Stimulated activated CD4-positive, alpha-beta T cell treated with anti-CD3 and anti-CD28 coated beads, Interleukin-4, amount 100 ng/mL, for 48 hours (primary cell): ENCODE data around the gene CFAP126.
"Not testable (repeated sequence)": the region's sequence is repeated elsewhere in the genome, so short reads cannot be mapped to it uniquely, and the experiment has no call there.

Source experiments
- DNase-seq, 2 donors: peaks; one replicate each; pipeline ENCODE4 v3.0.0-alpha.2; 2020; ENCODE audit warnings: low read depth in 2 of 2

Gene CFAP126

DNA sequence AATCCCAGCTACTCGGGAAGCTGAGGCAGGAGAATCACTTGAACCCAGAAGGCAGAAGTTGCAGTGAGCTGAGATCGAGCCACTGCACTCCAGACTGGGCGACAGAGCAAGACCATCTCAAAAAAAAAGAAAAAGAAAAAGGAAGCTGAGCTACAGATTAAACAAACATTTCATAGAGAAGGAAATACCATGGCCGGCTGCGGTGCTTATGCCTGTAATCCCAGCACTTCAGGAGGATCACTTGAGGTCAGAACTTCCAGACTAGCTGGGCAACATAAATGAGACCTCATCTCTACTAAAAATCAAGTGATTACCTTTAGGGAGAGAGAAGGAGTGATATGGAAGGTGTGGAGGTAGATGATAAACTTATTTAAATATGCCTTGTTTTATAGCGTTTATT, 14.0 kb upstream of the CFAP126 start:
- DNase-seq = no peak

DNA sequence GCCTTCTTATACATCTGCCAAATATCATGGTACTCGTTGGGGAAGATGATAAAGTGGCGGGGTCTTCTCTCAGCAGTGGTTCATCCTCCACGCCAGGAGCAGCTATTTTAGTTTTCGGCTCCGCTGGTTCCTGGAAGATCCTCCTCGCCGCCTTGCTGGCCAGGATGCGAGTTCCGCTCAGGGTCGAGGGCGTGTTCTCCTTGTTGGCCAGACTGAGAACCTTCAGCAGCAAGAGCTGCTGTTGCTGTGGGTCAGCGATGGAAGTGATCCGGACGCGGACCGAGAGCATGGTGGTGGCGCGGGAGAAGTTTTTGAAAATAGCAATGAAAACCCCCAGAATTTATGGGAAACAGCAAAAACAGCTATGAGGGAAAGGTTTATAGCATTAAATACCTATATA, 11.4 kb upstream of the CFAP126 start:
- no peak for DNase-seq

DNA sequence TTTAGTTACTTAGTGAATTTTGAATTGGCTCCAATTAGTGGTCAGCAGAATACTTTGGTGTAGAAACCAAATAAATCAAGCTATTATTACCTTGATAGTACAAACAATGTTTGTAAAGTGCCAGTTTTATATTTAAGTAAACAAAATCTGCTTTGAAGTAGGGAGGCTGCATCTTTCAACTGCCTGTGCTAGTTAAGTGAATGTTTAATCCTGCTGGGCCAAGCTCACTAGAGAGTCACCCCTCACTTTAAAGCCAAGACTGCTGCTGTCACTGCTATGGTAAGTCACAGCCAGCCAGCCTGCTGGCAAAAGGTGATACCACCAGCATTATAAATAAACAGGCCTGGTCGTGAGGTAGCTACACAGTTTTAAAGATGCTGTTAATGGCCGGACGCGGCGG, 10.3 kb upstream of the CFAP126 start:
- no peak for DNase-seq

DNA sequence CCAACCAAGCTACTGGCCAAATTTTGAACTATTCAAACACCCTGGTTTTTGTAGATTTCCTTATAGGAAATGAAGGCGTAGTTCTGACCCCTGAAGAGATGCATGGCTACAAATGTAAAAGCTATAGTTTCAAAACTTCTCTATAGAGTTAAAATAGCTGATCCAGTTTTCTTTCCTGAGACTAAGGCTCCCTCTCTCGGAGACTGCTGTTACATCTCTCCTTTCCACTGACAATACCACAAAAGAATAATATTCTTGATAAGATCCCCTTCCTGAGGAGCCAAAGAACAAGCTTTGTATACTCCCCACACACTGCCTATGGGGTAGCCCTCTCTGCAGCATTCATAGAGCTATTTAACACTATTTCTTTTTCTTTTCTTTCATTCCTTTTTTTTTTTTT, 6.7 kb upstream of the CFAP126 start:
- no peak for DNase-seq

DNA sequence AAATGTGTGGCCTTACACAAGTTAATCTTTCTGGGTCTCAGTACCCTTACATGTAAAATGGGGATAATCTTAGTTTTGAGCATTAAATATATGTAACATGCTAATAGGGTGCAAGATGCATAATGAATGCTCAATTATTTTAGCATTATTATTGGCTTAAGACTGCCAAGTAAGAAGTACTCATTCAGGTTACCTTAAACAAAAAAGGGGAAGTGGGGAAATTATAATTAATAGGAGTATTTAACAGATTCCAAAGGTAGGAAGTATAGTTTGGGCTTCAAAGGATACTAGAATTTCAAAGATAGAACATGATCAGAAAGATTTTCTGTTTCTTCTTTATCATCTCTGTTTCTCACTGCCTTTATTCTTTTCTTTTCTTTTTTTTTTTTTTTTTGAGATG, 5.8 kb upstream of the CFAP126 start:
- DNase-seq = no peak

DNA sequence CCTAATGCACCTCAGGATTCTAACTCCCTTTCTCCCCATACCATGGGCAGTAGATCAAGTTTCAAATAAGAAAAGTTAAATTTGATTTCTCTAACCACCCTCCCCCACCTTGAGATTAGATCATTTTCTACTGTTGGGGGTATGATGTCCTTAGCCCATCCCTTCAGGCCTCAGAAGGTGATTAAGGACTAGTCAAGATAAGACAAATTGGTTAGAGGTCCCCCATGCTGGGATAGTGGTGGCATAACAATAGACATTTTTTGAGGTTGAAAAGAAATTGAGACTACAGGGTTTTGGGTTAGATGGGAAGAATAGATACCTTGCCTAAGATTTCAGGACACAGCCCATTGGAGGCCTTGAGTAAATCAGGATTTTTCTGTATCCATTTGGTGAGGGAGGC, 2.5 kb downstream of the CFAP126 start:
- no peak for DNase-seq

DNA sequence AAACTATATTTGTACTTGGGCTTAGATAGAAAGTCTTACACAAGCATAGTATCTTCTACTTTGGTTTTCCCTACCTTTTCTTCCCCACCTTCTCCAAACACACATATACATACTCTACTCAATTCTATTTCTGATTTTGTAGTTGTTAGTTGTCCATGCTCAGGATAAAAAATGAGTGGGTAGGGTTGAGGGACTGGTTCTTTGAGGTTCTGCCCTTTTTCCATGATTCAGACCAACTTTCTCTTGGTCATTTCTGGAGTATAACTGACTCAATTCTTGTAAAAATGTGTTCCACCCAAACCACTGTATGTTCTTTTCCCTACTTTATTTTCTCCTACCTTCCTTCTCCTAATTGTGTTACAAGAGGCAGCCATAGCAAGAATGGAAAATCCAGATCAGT, 3.3 kb downstream of the CFAP126 start:
- no peak for DNase-seq

DNA sequence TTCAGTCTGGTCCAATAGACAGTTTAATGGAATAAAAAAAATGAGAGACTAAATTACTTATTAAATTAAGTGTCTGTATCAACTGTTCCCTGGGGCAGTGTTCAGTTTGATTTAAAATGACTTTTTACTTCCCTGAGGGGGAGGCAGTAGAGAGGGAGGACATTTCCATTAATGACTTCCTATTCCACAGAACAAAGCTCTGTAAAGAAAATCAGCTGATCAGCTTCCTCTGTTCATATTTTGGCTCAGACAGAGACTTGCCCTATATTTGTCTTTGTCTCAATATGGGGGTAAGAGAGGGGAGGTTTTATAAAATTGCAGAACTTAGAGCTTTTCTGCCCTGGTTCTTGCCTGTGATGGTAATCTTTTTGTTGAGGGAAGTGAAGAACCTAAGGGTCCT, 8.4 kb downstream of the CFAP126 start:
- no peak for DNase-seq

DNA sequence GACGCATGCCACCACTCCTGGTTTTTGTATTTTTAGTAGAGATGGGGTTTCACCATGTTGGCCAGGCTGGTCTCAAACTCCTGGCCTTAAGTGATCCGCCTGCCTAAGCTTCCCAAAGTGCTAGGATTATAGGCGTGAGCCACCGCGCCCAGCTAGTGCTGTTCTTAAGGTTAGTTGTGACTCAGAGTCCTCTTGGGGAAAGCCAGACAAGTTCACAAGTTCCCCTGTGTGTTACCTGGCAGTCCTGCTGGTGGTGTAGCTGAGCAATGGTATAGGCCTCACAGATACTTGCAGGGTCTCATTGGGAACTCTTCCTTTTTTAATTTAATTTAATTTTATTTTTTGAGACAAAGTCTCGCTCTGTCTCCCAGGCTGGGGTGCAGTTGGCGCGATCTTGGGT, 10.6 kb downstream of the CFAP126 start:
- DNase-seq = no peak

DNA sequence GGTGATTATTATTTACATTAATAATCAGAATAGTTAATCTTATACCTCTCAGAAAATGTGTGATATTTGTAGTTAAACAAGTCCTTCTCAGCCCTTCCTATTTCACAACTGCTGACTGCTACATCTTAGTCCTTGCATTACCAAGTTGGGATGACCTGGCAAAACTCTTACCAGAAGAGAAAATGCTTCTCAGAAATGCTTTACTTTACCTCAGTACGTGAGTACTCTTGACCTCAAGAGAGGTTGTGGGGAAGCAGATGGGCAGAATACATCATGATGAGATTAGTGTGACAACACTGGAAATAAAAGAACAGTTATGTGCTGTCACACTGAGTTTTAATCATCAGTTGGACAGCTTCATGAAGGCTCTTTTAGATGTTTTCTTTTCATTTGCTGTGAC, 16.2 kb downstream of the CFAP126 start:
- no peak for DNase-seq

DNA sequence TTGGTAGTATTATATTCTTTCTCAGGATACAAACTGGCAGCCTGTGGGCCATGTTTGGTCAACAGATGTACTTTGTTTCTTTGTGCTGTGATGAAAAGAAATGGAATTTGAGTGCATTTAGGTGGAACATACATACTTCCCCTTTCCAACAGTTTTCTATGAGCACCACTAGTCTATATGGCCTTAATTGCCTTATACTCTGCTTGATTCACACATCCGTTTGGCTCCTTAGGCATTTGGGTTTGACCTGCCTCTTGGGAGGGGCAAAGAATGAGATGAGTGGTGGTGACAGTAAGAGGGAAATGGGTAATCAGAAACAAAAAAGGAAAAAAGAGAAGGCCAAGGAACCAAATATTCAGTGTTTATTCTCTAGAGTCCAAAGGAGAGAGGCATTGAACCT, 17.0 kb downstream of the CFAP126 start:
- DNase-seq = no peak

DNA sequence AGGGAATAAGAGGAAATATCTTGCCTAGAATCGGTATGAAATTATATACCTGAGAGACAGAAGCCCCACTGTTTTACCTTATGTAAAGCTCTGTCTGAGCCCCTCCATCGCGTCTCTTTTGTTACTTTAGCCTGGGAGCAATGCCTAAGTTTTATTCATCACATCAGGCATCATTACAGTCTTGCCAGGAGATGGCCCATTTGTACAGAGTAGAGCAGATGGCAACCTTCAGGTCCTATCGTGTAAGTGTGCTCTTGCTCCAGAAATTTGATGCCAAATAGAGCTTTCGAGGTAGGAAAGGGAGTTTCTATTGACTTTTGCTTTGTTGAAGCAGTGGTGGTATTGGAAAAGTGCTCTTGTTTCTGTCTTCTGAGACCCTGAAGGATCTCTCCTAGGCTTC, 24.9 kb downstream of the CFAP126 start:
- DNase-seq = no peak

DNA sequence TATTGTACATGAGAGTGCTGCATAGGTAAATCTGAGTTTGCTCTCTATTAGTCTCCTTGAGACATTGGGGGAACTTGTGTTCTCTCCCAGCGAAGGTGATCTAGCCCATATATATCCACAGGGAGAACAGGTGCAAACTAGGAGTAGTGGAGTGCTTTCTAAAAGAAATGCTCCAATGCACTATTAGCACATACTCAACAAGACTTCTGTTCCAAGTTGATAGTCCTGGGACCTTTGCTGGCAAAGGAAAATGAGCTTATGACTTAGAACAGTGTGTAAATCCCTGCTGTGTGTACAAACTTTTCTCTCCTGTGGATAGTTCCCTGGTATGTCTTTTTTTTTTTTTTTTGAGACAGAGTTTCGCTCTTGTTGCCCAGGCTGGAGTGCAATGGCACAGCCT, 25.5 kb downstream of the CFAP126 start:
- DNase-seq = no peak

DNA sequence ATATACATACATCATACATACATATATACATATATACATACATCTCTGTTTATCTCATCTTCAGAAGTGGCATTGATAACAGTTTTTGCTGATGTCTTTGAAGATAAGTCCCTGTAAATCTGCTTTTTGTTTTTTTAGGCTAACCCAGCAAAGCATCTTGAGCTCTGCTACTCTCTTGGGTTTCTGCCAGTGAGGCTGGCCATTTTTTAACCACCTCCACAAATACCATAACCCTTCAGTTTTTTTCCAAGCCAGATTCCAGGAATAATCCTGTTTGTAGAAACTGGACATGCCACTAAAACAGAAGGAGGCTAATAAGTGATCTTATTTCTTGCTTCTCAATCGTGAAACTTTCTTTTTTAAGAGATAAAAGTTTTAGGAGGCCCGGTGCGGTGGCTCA, 31.9 kb downstream of the CFAP126 start:
- no peak for DNase-seq

DNA sequence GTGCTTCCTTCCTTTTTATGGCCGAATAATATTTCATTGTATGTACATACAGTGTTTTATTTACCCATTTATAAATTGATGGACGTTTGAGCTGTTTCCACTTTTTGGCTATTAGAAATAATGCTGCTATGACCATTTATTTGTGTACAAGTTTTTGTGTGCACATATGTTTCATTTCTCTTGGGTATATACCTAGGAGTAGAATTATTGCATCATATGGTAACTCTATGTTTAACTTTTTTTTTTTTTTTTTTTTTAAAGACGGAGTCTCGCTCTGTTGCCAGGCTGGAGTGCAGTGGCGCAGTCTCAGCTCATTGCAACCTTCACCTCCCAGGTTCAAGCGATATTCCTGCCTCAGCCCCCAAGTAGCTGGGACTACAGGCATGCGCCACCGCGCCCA, 34.5 kb downstream of the CFAP126 start:
- DNase-seq = no peak

DNA sequence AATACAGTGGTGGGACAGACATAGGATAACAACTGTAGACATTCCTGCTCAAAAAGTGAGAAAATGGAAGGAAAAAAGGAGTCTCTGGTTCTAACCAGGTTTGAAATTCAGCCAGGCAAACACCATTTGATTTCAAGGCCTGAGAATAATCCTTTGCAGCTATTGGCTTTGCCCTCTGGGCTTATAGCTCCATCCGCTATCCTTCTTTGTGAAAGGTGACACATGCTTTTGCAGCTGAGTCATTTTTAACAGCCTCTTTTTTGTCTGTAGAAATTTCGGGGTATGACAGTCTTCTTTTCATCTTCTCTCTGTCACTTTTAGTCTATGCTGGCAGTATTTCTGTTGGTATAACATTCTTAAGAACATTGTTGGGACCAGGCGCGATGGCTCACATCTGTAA, 37.3 kb downstream of the CFAP126 start:
- DNase-seq = no peak

DNA sequence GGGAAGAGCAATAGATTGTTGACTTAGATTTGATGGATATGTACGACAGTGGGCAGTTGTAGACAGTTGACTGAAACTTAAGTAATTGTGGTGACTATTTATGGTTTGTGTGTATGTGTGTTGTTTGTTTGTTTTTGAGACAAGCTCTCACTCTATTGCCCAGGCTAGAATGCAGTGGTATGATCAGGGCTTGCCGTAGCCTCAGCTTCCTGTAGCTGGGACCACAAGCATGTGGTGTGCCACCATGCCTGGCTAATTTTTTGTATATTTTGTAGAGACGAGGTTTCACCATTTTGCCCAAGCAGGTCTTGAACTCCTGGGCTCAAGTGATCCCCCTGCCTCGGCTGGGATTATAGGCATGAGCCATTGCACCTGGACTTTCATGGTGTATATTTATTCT, 43.7 kb downstream of the CFAP126 start:
- DNase-seq = no peak

DNA sequence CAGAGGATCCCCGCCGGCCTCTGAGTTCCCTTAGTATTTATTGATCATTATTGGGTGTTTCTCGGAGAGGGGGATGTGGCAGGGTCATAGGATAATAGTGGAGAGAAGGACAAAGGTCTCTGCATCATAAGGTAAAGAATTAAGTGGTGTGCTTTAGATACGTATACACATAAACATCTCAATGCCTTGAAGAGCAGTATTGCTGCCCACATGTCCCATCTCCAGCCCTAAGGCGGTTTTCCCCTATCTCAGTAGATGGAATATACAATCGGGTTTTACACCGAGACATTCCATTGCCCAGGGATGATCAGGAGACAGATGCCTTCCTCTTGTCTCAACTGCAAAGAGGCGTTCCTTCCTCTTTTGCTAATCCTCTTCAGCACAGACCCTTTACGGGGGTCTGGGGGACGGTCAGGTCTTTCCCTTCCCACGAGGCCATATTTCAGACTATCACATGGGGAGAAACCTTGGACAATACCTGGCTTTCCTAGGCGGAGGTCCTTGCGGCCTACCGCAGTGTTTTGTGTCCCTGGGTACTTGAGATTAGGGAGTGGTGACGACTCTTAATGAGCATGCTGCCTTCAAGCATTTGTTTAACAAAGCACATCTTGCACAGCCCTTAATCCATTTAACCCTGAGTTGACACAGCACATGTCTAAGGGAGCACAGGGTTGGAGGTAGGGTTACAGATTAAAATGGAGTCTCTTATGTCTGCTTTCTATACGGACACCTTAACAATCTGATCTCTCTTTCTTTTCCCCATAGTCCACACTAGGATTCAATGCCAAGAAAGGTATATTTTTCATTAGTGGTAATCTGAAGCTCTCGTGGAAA, 51.6 kb downstream of the CFAP126 start:
- DNase-seq = not testable (repeated sequence)
